Kidney (tissue), 14 donors: ENCODE data around the gene GFER. TPM values are rescaled to one million over a fixed set of nuclear protein-coding genes. Genes with fewer than 3 reads are reported as not detected.

ENCODE experiments used
- DNase-seq, 5 donors: peaks; one replicate each; pipeline ENCODE4 v3.0.0-alpha.2; 2013 to 2020
- FAIRE-seq: peaks from 2 replicates; lab custom pipeline; 2012; peaks lifted over from hg19 to GRCh38; lab: Jason Lieb, UNC
- H3K27ac ChIP-seq, 2 donors: one replicate each; pipeline ENCODE4 v1.7.0; 2013; ENCODE audit warnings: low read depth in 2 of 2, low read length in 2 of 2, inconsistent platforms in 1 of 2
- H3K27me3 ChIP-seq: one replicate; pipeline ENCODE4 v1.7.1; 2013; ENCODE audit warnings: low read length, inconsistent platforms; ENCODE audit not compliant: control insufficient read depth, insufficient read depth
- H3K36me3 ChIP-seq, 3 donors: one replicate each; pipeline versions ENCODE4 v1.7.0 to v1.7.1; 2013; ENCODE audit warnings: low read length in 3 of 3, control low read depth in 1 of 3, inconsistent platforms in 1 of 3; ENCODE audit not compliant: insufficient read depth in 3 of 3, control insufficient read depth in 2 of 3
- H3K4me1 ChIP-seq, 3 donors: one replicate each; pipeline versions ENCODE4 v1.7.0 to v1.7.1; 2013; ENCODE audit warnings: low read length in 3 of 3, inconsistent platforms in 1 of 3, low read depth in 1 of 3; ENCODE audit not compliant: control insufficient read depth in 2 of 3, insufficient read depth in 2 of 3
- H3K4me3 ChIP-seq, 3 donors: one replicate each; pipeline versions ENCODE4 v1.7.0 to v1.8.1; 2013; ENCODE audit warnings: low read length in 3 of 3, control low read depth in 1 of 3, inconsistent platforms in 1 of 3
- H3K9ac ChIP-seq, 3 donors: one replicate each; pipeline versions ENCODE4 v1.7.0 to v1.7.1; 2013; ENCODE audit warnings: low read length in 3 of 3, control low read depth in 1 of 3, inconsistent platforms in 1 of 3
- H3K9me3 ChIP-seq, 3 donors: one replicate each; pipeline versions ENCODE4 v1.7.0 to v1.7.1; 2013; ENCODE audit warnings: low read length in 3 of 3, control low read depth in 1 of 3, inconsistent platforms in 1 of 3; ENCODE audit not compliant: control insufficient read depth in 2 of 3, insufficient read depth in 1 of 3
- CTCF ChIP-seq: IDR thresholded peaks from 3 replicates; pipeline ENCODE4 v1.5.1; 2012; ENCODE audit warnings: mild to moderate bottlenecking, moderate library complexity, borderline replicate concordance; ENCODE audit not compliant: insufficient read depth; ENCODE audit errors: extremely low read depth
- intact Hi-C: fragments of 100-400 bp; cut with DNase I; formaldehyde crosslinking; loops from one replicate; pipeline ENCODE4 v1.11.1; 2022
- polyA plus RNA-seq: library from polyadenylated mRNA; stranded (reverse); fragments of 350-450 nt; fragmentation: Illumina TruSeq; extraction: RNeasy Lipid Tissue Mini Kit (QIAGEN cat#74804); gene quantifications from one replicate; pipeline ENCODE4 v1.2.3, GENCODE V29; 2014; ENCODE audit warnings: low read depth, low replicate concordance; ENCODE audit not compliant: insufficient read depth
- total RNA-seq: library from RNA; stranded (reverse); fragmentation: NEBNext Ultra II Directional; extraction: Animal tissue kit (Norgen Biotek cat#: 25700); gene quantifications from one replicate; pipeline ENCODE4 v1.2.1, GENCODE V29; 2021
- donor health status: control.
- donor health status: control.
- donor health status: control.
- donor health status: control.
- donor health status: control.
- donor health status: DM: yes; HTN: yes; CAD: no.
- donor health status: Normal renal cell carcinoma (clear cell type).

The GFER gene
- total and polyA plus RNA-seq, 2 donors from 2014 or later: 25.0 to 45.6 TPM

GRCh38 chr16:1998852-1999801, 15.1 kb downstream of the GFER start:
- Histone ChIP-seq H3K4me3 (no peak overlapping the region), H3K36me3 (peaks cover 0 to 33% (median 14%) of the 10 kb centered on the region in 3 donors), H3K4me1 (peaks cover 0 to 4% (median 0%) of the 10 kb centered on the region in 3 donors), H3K9me3 (no peaks in the 10 kb centered on the region), H3K27me3 (no peaks in the 10 kb centered on the region), H3K27ac (no peak overlapping the region), H3K9ac (no peak overlapping the region)
- DNase-seq (peak in 1 of 5 donors; percentile 76), FAIRE-seq (no peak)
- intact Hi-C loops: no loop called here
- TF ChIP-seq CTCF: no peak

GRCh38 chr16:1999866-2000514, 16.0 kb downstream of the GFER start:
- no peak for TF ChIP-seq CTCF
- H3K4me1 ChIP-seq: peaks cover 0 to 13% (median 0%) of the 10 kb centered on the region in 3 donors
- FAIRE-seq (no peak), DNase-seq (peak in 1 of 5 donors; percentile 81)
- H3K27ac ChIP-seq: no peak overlapping the region
- intact Hi-C loops: no loop called here
- no peak overlapping the region for H3K9ac ChIP-seq
- no peaks in the 10 kb centered on the region for H3K9me3 ChIP-seq
- peaks cover 0 to 33% (median 14%) of the 10 kb centered on the region in 3 donors for H3K36me3 ChIP-seq
- no peaks in the 10 kb centered on the region for H3K27me3 ChIP-seq
- no peak overlapping the region for H3K4me3 ChIP-seq

GRCh38 chr16:2001035-2001434, 17.0 kb downstream of the GFER start:
- H3K9ac ChIP-seq: no peak overlapping the region
- TF ChIP-seq CTCF: no peak
- no peaks in the 10 kb centered on the region for H3K9me3 ChIP-seq
- H3K4me3 ChIP-seq: no peak overlapping the region
- DNase-seq (peak in 1 of 5 donors; percentile 63), FAIRE-seq (no peak)
- peaks cover 0 to 33% (median 14%) of the 10 kb centered on the region in 3 donors for H3K36me3 ChIP-seq
- no peaks in the 10 kb centered on the region for H3K27me3 ChIP-seq
- no peak overlapping the region for H3K27ac ChIP-seq
- intact Hi-C loops: no loop called here
- peaks cover 0 to 15% (median 0%) of the 10 kb centered on the region in 3 donors for H3K4me1 ChIP-seq
